Peyer's patch (tissue), 4 donors: Measurements from ENCODE around the gene DCTN3.

Experiments used
- CTCF ChIP-seq, 6 experiments: fragments of 450-650 bp in 4 of 6; fragments of 200-600 bp in 2 of 6; sonication (generic) in 1 of 6; IDR thresholded peaks; one replicate each; pipeline ENCODE4 v1.5.1; 2017 to 2019; ENCODE audit warnings: antibody characterized with exemption in 6 of 6, mild to moderate bottlenecking in 3 of 6, moderate library complexity in 1 of 6
- POLR2A ChIP-seq, 2 donors: fragments of 450-650 bp; IDR thresholded peaks; one replicate each; pipeline ENCODE4 v1.5.1; 2017; ENCODE audit warnings: antibody characterized with exemption in 2 of 2, mild to moderate bottlenecking in 2 of 2, moderate library complexity in 2 of 2

- TF ChIP-seq CTCF (IDR thresholded peaks at IDR 0.05): peak in 1 of 6 experiments; percentile 2
- peak; percentile 66 to 95 for TF ChIP-seq POLR2A (IDR thresholded peaks at IDR 0.05)
Observed at GRCh38 chr9:34611811-34612787, 8.2 kb downstream of the DCTN3 start, which contains the start of gene RPP25L.
